GM12864 (cell line): ENCODE results near the gene USH2A.

Experiments
- DNase-seq: peaks from one replicate; pipeline ENCODE4 v3.0.0-alpha.2; 2011; ENCODE audit warnings: low read depth
- H3K4me3 ChIP-seq: 2 replicates; pipeline ENCODE4 v1.5.1; 2011; ENCODE audit warnings: mild to moderate bottlenecking, low read depth, low read length, control low read depth
- TF ChIP-seq, protein P1 (sequence below): IDR thresholded peaks from 2 replicates; pipeline ENCODE4 v1.5.1; 2011; ENCODE audit warnings: low read depth, mild to moderate bottlenecking, moderate library complexity, low read length, control low read depth, inconsistent platforms; ENCODE audit errors: missing control alignments

Gene USH2A

GRCh38 chr1:215661033-215661432, 762.2 kb downstream of the USH2A start:
- DNase-seq: no peak
- TF ChIP-seq, protein P1, sequence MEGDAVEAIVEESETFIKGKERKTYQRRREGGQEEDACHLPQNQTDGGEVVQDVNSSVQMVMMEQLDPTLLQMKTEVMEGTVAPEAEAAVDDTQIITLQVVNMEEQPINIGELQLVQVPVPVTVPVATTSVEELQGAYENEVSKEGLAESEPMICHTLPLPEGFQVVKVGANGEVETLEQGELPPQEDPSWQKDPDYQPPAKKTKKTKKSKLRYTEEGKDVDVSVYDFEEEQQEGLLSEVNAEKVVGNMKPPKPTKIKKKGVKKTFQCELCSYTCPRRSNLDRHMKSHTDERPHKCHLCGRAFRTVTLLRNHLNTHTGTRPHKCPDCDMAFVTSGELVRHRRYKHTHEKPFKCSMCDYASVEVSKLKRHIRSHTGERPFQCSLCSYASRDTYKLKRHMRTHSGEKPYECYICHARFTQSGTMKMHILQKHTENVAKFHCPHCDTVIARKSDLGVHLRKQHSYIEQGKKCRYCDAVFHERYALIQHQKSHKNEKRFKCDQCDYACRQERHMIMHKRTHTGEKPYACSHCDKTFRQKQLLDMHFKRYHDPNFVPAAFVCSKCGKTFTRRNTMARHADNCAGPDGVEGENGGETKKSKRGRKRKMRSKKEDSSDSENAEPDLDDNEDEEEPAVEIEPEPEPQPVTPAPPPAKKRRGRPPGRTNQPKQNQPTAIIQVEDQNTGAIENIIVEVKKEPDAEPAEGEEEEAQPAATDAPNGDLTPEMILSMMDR: no peak
- H3K4me3 ChIP-seq: no peak overlapping the region

- no peak overlapping the region for H3K4me3 ChIP-seq
- DNase-seq: no peak
- TF ChIP-seq, protein P1: no peak
These were observed 763.0 kb downstream of the USH2A start for GRCh38 chr1:215660259-215660658.

GRCh38 chr1:215657047-215657446, 766.2 kb downstream of the USH2A start:
- TF ChIP-seq, protein P1: no peak
- no peak for DNase-seq

GRCh38 chr1:215652371-215652770, 770.9 kb downstream of the USH2A start:
- H3K4me3 ChIP-seq: no peak overlapping the region
- TF ChIP-seq, protein P1: no peak
- no peak for DNase-seq

More at GRCh38 chr1:215657047-215657446, 766.2 kb downstream of the USH2A start:
- H3K4me3 ChIP-seq: no peak overlapping the region

GRCh38 chr1:215651867-215652266, 771.4 kb downstream of the USH2A start:
- DNase-seq: no peak
- TF ChIP-seq, protein P1: no peak
- H3K4me3 ChIP-seq: no peak overlapping the region

DNA sequence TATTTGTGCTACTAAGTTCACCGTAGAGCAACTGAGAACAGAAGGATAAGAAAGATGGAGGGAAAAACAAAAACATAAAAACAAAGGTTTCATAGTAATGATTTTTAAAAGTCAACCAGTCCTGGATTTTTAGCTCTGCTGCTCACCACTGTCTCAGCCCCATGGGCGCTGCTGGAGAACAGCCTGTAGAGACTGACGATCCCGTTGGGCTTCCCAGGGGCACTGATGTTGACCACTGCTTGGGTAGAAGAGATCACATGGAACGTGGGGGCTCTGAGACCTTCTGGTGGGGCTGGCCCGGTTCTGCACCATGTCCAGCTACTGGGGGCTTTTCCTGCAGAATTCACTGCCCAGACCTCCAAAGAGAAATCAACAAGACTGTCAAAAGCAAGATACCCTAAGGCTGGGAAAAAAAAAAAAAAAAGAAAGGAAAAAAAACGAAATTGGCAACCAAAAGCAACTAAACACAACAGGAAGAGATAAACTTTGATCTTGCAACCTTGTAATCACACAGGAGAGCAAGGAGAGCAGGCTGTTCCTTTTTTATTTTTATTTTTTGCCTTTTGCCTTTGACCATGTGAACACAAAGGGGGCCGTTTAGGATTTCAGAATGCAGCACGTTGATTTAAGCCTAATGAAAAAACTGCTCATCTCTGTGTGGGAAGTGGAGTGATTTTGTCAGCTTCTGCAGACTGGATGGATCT, 772.6 kb downstream of the USH2A start:
- TF ChIP-seq, protein P1: no peak
- H3K4me3 ChIP-seq: no peak overlapping the region
- DNase-seq: no peak

GRCh38 chr1:215648957-215649356, 774.3 kb downstream of the USH2A start:
- no peak for DNase-seq
- TF ChIP-seq, protein P1: no peak
- H3K4me3 ChIP-seq: no peak overlapping the region
